ENCODE data around the gene PPP1R12B.
"Not testable (repeated sequence)": the region's sequence is repeated elsewhere in the genome, so short reads cannot be mapped to it uniquely, and the experiment has no call there.

PPP1R12B gene

GRCh38 chr1:202456372-202457169 is 108.1 kb downstream of the PPP1R12B start:
- DNase-seq: not testable (repeated sequence)

- DNase-seq: not testable (repeated sequence)
Observed at GRCh38 chr1:202458651-202459050, 110.2 kb downstream of the PPP1R12B start.

- not testable (repeated sequence) for DNase-seq
Observed at GRCh38 chr1:202459470-202460142, 111.1 kb downstream of the PPP1R12B start.

- DNase-seq: not testable (repeated sequence)
Observed at GRCh38 chr1:202460143-202460495, 111.6 kb downstream of the PPP1R12B start.

GRCh38 chr1:202462342-202463076 is 114.0 kb downstream of the PPP1R12B start:
- DNase-seq: no peak

GRCh38 chr1:202464153-202464742 is 115.7 kb downstream of the PPP1R12B start:
- DNase-seq: not testable (repeated sequence)

GRCh38 chr1:202465644-202466270 is 117.3 kb downstream of the PPP1R12B start:
- DNase-seq: not testable (repeated sequence)

GRCh38 chr1:202466339-202466738 is 117.8 kb downstream of the PPP1R12B start:
- not testable (repeated sequence) for DNase-seq

- DNase-seq: not testable (repeated sequence)
Observed at GRCh38 chr1:202467381-202467780, 118.9 kb downstream of the PPP1R12B start.

- DNase-seq: not testable (repeated sequence)
Observed at GRCh38 chr1:202468695-202469094, 120.2 kb downstream of the PPP1R12B start.

- not testable (repeated sequence) for DNase-seq
Observed at GRCh38 chr1:202469123-202469522, 120.6 kb downstream of the PPP1R12B start.

GRCh38 chr1:202471246-202471645 is 122.7 kb downstream of the PPP1R12B start:
- no peak for DNase-seq

GRCh38 chr1:202472347-202473124 is 124.0 kb downstream of the PPP1R12B start:
- DNase-seq: not testable (repeated sequence)

GRCh38 chr1:202473266-202474045 is 125.0 kb downstream of the PPP1R12B start:
- not testable (repeated sequence) for DNase-seq

GRCh38 chr1:202479661-202480060 is 131.2 kb downstream of the PPP1R12B start:
- DNase-seq: not testable (repeated sequence)

- not testable (repeated sequence) for DNase-seq
Observed at GRCh38 chr1:202480640-202481039, 132.1 kb downstream of the PPP1R12B start.

- not testable (repeated sequence) for DNase-seq
Observed at GRCh38 chr1:202483362-202483761, 134.9 kb downstream of the PPP1R12B start.

GRCh38 chr1:202484032-202484431 is 135.5 kb downstream of the PPP1R12B start:
- not testable (repeated sequence) for DNase-seq

- not testable (repeated sequence) for DNase-seq
Observed at GRCh38 chr1:202484820-202485219, 136.3 kb downstream of the PPP1R12B start.

GRCh38 chr1:202488178-202488649 is 139.7 kb downstream of the PPP1R12B start:
- DNase-seq: not testable (repeated sequence)

Data from T-helper 9 cell (primary cell).